Heart left ventricle (tissue), 13 donors: Measurements from ENCODE around the gene SHISA9.

ENCODE experiments used
- CTCF ChIP-seq, 12 donors: fragments of 200-600 bp; sonication (generic) in 4 of 12; IDR thresholded peaks; one replicate each; pipeline versions ENCODE4 v1.5.0 to v1.8.0; 2018 to 2022; ENCODE audit warnings: antibody characterized with exemption in 12 of 12, mild to moderate bottlenecking in 5 of 12
- POLR2A ChIP-seq, 2 donors: fragments of 450-650 bp; IDR thresholded peaks; one replicate each; pipeline ENCODE4 v1.6.1; 2017; ENCODE audit warnings: antibody characterized with exemption in 2 of 2, mild to moderate bottlenecking in 2 of 2, moderate library complexity in 2 of 2
- donor health status: ischemic (EF 13 %, LVEDD 7.1; RV severe dilation, severe dysfunction).
- donor health status: DM: no; HTN: yes; CAD: no.
- donor health status: DM: no; HTN: no; CAD: no.
- donor health status: ischemic (EF 25% LVEDD 6.9; RV normal size, moderate dysfunction).
- donor health status: ischemic (EF 25% LVEDD 5.7; RV mildly dilated, moderate dysfunction).
- donor health status: ischemic (EF 35%, LVEDD 5.7; RV mildly dilated, moderate dysfunction).
- donor health status: nonischemic (EF 11% LVEDD 7.7; RV severe dilation, severe dysfunction).
- donor health status: DM: yes; HTN: yes; CAD: no.
- donor health status: PGD.
- donor health status: ischemic (EF 29% LVEDD 5.4; RV normal size, mild dysfunction).
- donor health status: nonischemic (EF 23%, LVEDD 6.1; RV moderate dilation, normal function).

GRCh38 chr16:13155780-13156179, 254.4 kb downstream of the SHISA9 start:
- no peak for TF ChIP-seq CTCF (IDR thresholded peaks at IDR 0.05)
- no peak for TF ChIP-seq POLR2A (IDR thresholded peaks at IDR 0.05)
